Calu3 (cell line): Measurements from ENCODE around the gene TNPO1. TPM values are rescaled to one million over a fixed set of nuclear protein-coding genes. Genes with fewer than 3 reads are reported as not detected.

Experiments used
- BruUV-seq: library from RNA; stranded (reverse); fragments of 400-500 nt; replicated peaks from 2 replicates; lab custom pipeline; 2021; lab: Mats Ljungman, UMichigan
- CTCF ChIA-PET: fragments of 300-600 bp; sonication (Branson Sonifier 250); formaldehyde crosslinking; loops from one replicate; lab custom pipeline; 2022; ENCODE audit warnings: antibody characterized with exemption; lab: Charles Lee
- DNase-seq: peaks from one replicate; pipeline ENCODE4 v3.0.0; 2022
- H3K27ac Mint-ChIP-seq: one replicate; pipeline ENCODE4 v1.8.0; 2022; ENCODE audit warnings: mixed read lengths; ENCODE audit not compliant: unreplicated experiment
- H3K27me3 Mint-ChIP-seq: one replicate; pipeline ENCODE4 v1.8.0; 2022; ENCODE audit warnings: mixed read lengths; ENCODE audit not compliant: unreplicated experiment
- H3K36me3 Mint-ChIP-seq: one replicate; pipeline ENCODE4 v1.8.0; 2022; ENCODE audit warnings: mild to moderate bottlenecking, moderate library complexity, mixed read lengths; ENCODE audit not compliant: insufficient read depth, unreplicated experiment
- H3K4me1 Mint-ChIP-seq: one replicate; pipeline ENCODE4 v1.8.0; 2022; ENCODE audit warnings: mild to moderate bottlenecking, low read depth, mixed read lengths; ENCODE audit not compliant: unreplicated experiment
- H3K4me3 Mint-ChIP-seq: one replicate; pipeline ENCODE4 v1.8.0; 2022; ENCODE audit warnings: mild to moderate bottlenecking, low read depth, moderate library complexity, mixed read lengths; ENCODE audit not compliant: unreplicated experiment
- H3K9me3 Mint-ChIP-seq: one replicate; pipeline ENCODE4 v1.8.0; 2022; ENCODE audit warnings: low read depth, mixed read lengths; ENCODE audit not compliant: unreplicated experiment
- intact Hi-C: fragments of 100-400 bp; cut with micrococcal nuclease; formaldehyde crosslinking; loops from one replicate; pipeline ENCODE4 v1.10.0; 2022; ENCODE audit not compliant: unreplicated experiment
- total RNA-seq: library from RNA; stranded (reverse); gene quantifications from 2 replicates; pipeline ENCODE4 v1.2.3, GENCODE V29; 2022
- TF ChIP-seq, protein P1 (sequence below): fragments of 200-600 bp; IDR thresholded peaks from one replicate; pipeline ENCODE4 v1.8.0; 2022; ENCODE audit warnings: antibody characterized with exemption; ENCODE audit not compliant: unreplicated experiment

The TNPO1 gene
- total RNA-seq, 1 experiment from 2014 or later: 138 TPM

DNA sequence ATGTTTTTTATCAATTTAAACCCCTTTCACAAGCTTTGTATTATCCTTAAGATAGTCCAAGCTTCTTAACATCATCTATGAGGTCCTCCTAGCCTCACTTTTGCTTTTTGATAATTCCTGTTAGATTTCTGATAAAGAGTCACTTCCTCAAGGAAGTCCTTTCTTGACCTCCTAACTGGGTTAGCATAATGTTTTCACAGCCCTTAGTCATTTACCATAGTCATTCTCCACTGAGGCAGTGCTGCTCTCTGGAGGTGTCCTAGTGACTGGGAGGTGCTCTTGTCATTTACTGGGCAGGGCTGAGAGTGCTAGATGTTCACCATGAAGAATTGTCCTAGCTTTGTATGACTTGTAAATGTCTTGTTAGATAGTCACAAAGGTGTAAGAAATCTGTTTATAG lies 26.4 kb downstream of the TNPO1 start:
- no peaks in the 10 kb centered on the region for H3K9me3 Mint-ChIP-seq
- peak overlapping the region; percentile 4 for H3K4me3 Mint-ChIP-seq
- BruUV-seq: no TSS peak
- peaks cover 4% of the 10 kb centered on the region for H3K36me3 Mint-ChIP-seq
- H3K27ac Mint-ChIP-seq: peak overlapping the region; percentile 46
- CTCF ChIA-PET: interaction anchor here (0.7 to 1.4 kb wide), 3 partner anchors 24 to 317 kb away, joined by 3 to 9 read pairs (median 4); no protein-coding TSS in a partner anchor
- peak; percentile 42 for DNase-seq
- H3K4me1 Mint-ChIP-seq: peaks cover 86% of the 10 kb centered on the region
- intact Hi-C loops: loop anchor here (10.0 kb wide), 2 partner anchors 228 to 478 kb away; no protein-coding TSS in a partner anchor
- H3K27me3 Mint-ChIP-seq: no peaks in the 10 kb centered on the region
- TF ChIP-seq, protein P1, sequence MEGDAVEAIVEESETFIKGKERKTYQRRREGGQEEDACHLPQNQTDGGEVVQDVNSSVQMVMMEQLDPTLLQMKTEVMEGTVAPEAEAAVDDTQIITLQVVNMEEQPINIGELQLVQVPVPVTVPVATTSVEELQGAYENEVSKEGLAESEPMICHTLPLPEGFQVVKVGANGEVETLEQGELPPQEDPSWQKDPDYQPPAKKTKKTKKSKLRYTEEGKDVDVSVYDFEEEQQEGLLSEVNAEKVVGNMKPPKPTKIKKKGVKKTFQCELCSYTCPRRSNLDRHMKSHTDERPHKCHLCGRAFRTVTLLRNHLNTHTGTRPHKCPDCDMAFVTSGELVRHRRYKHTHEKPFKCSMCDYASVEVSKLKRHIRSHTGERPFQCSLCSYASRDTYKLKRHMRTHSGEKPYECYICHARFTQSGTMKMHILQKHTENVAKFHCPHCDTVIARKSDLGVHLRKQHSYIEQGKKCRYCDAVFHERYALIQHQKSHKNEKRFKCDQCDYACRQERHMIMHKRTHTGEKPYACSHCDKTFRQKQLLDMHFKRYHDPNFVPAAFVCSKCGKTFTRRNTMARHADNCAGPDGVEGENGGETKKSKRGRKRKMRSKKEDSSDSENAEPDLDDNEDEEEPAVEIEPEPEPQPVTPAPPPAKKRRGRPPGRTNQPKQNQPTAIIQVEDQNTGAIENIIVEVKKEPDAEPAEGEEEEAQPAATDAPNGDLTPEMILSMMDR: no peak

DNA sequence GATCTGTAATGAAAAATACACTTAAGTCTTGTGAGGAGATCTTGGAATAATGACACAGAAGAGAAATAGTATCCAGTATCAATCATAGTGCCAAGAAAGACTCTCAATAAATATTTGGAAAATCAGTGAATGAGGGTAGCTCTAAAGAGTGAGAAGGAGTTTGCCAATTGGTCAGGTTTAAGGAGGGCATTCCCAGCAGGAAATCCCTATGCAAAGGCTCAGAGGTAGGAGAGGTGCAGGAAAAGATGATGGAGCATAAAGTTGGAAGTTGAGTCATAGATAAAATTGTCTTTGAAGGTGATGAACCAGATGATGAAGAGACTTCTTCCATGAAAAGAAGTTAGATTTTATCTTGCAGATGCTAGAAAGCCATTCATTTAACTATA lies 27.8 kb downstream of the TNPO1 start:
- Mint-ChIP-seq H3K4me1 (peaks cover 72% of the 10 kb centered on the region), H3K27me3 (no peaks in the 10 kb centered on the region), H3K36me3 (peaks cover 17% of the 10 kb centered on the region), H3K4me3 (no peak overlapping the region), H3K27ac (peak overlapping the region; percentile 46), H3K9me3 (no peaks in the 10 kb centered on the region)
- CTCF ChIA-PET: interaction anchor here (1.5 kb wide), 1 partner anchor 44 kb away, joined by 3 read pairs; no protein-coding TSS in a partner anchor
- intact Hi-C loops: loop anchor here (10.0 kb wide), 2 partner anchors 229 to 479 kb away; no protein-coding TSS in a partner anchor
- TF ChIP-seq, protein P1: no peak
- BruUV-seq: no TSS peak
- DNase-seq: no peak

DNA sequence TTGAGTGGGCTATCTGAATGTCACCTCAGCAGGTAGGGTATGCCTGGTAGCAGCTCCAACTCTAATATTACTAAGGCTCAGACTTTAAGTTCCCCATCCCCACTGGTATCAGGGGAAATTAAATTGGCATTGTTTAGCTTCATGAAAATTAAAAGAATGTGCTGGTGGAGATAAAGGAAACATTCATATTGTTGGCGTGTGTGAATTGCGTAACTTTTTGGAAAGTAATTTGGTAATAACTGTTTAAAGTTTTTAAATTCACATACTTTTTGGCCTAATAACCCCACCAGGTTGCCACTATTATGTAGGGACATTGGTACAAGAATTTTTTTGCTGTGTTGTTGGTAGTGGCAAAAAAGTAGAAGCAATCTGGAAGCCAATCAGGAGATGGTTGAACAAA lies 29.4 kb downstream of the TNPO1 start:
- TF ChIP-seq, protein P1: no peak
- Mint-ChIP-seq H3K27ac (no peak overlapping the region), H3K36me3 (peaks cover 29% of the 10 kb centered on the region), H3K9me3 (no peaks in the 10 kb centered on the region), H3K27me3 (no peaks in the 10 kb centered on the region), H3K4me1 (peaks cover 55% of the 10 kb centered on the region), H3K4me3 (no peak overlapping the region)
- no peak for DNase-seq
- CTCF ChIA-PET: interaction anchor here (1.5 kb wide), 1 partner anchor 42 kb away, joined by 3 read pairs; no protein-coding TSS in a partner anchor
- no TSS peak for BruUV-seq
- intact Hi-C loops: loop anchor here (10.0 kb wide), 2 partner anchors 231 to 481 kb away; no protein-coding TSS in a partner anchor

DNA sequence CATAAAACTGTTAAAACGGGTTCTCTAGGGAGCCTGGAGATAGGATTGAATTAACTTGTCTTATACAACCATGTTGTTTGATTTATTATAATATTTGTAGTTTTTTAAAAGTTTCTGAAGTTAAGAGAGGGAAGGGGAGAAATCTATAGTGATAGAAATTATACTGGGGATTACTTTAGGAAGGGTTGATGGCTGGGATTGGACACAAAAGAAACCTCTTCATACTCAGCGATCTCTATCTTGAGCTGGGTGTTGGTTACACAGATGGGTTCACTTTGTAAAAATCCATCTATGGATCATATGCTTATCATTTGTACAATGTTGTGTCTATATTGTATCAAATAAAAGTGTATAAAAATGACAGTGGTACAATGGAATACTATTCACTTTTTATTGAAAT lies 30.0 kb downstream of the TNPO1 start:
- Mint-ChIP-seq H3K4me1 (peaks cover 50% of the 10 kb centered on the region), H3K4me3 (no peak overlapping the region), H3K36me3 (peaks cover 32% of the 10 kb centered on the region), H3K9me3 (no peaks in the 10 kb centered on the region), H3K27me3 (no peaks in the 10 kb centered on the region), H3K27ac (peak overlapping the region; percentile 10)
- no peak for DNase-seq
- BruUV-seq: no TSS peak
- TF ChIP-seq, protein P1: no peak
- CTCF ChIA-PET: no interaction called here
- intact Hi-C loops: loop anchor here (10.0 kb wide), 2 partner anchors 232 to 482 kb away; no protein-coding TSS in a partner anchor
